Mammary epithelial cell (primary cell): Measurements from ENCODE around the gene MMP15.

Experiments used
- CTCF ChIP-seq, 2 donors: IDR thresholded peaks in 1 of 2; conservative IDR thresholded peaks in 1 of 2; 2 replicates each; pipeline ENCODE4 v1.5.1; 2011 to 2012; ENCODE audit warnings: inconsistent platforms in 2 of 2, low read length in 2 of 2, mild to moderate bottlenecking in 2 of 2, control low read depth in 1 of 2, low read depth in 1 of 2; ENCODE audit not compliant: insufficient read depth in 1 of 2; ENCODE audit errors: extremely low read depth in 1 of 2
- EZH2 ChIP-seq: IDR thresholded peaks from 2 replicates; pipeline ENCODE4 v1.6.1; 2012; ENCODE audit warnings: low read length, inconsistent platforms, borderline replicate concordance

GRCh38 chr16:58022601-58023371 is 2.8 kb upstream of the MMP15 start:
- TF ChIP-seq CTCF (conservative IDR thresholded peaks at IDR 0.05 in 1 of 2, IDR thresholded peaks at IDR 0.05 in 1 of 2; ENCODE audit: extremely low read depth in 1 of 2, insufficient read depth in 1 of 2, low read depth in 1 of 2, low read length in 2 of 2) (no peak), EZH2 (no peak)
